Measurements from ENCODE around the gene AWAT2. TPM values are rescaled to one million over a fixed set of nuclear protein-coding genes. Genes with fewer than 3 reads are reported as not detected.

AWAT2 gene
- total and polyA plus RNA-seq, 9 donors = 0.10 TPM; not detected in 8

- H3K9me3 ChIP-seq = no peaks in the 10 kb centered on the region
These were observed 29.6 kb upstream of the AWAT2 start for GRCh38 chrX:70079297-70079696.

GRCh38 chrX:70066646-70067045, 16.9 kb upstream of the AWAT2 start:
- WGBS, 3 donors = 68 to 82% (median 74%) methylated on average over 7 of the region's 7 CpGs
- Histone ChIP-seq H3K4me3 (no peak overlapping the region), H3K27ac (no peak overlapping the region), H3K9me3 (no peaks in the 10 kb centered on the region), H3K36me3 (no peaks in the 10 kb centered on the region), H3K27me3 (no peaks in the 10 kb centered on the region), H3K4me1 (ENCODE audit: insufficient read depth) (no peaks in the 10 kb centered on the region)
- intact Hi-C loops (cut with DNase I) = no loop called here
- DNase-seq = no peak
- TF ChIP-seq CTCF (IDR thresholded peaks at IDR 0.05) (no peak), POLR2A (IDR thresholded peaks at IDR 0.05) (no peak), EP300 (IDR thresholded peaks at IDR 0.05) (no peak)

More at GRCh38 chrX:70079297-70079696, 29.6 kb upstream of the AWAT2 start:
- TF ChIP-seq CTCF (IDR thresholded peaks at IDR 0.05) = no peak
- TF ChIP-seq EP300 (IDR thresholded peaks at IDR 0.05) = no peak
- no peak for TF ChIP-seq POLR2A (IDR thresholded peaks at IDR 0.05)
- Histone ChIP-seq H3K4me1 (ENCODE audit: insufficient read depth) (no peaks in the 10 kb centered on the region), H3K36me3 (no peaks in the 10 kb centered on the region), H3K4me3 (no peak overlapping the region), H3K27ac (no peak overlapping the region), H3K27me3 (no peaks in the 10 kb centered on the region)
- intact Hi-C loops (cut with DNase I) = no loop called here
- no peak for DNase-seq
- 79 to 92% (median 83%) methylated on average over 5 of the region's 5 CpGs for WGBS, 3 donors

GRCh38 chrX:70062961-70063550, 13.3 kb upstream of the AWAT2 start:
- Histone ChIP-seq H3K4me3 (no peak overlapping the region), H3K36me3 (no peaks in the 10 kb centered on the region), H3K27me3 (peaks cover 3% of the 10 kb centered on the region), H3K9me3 (no peaks in the 10 kb centered on the region), H3K4me1 (ENCODE audit: insufficient read depth) (no peaks in the 10 kb centered on the region), H3K27ac (no peak overlapping the region)
- DNase-seq = no peak
- intact Hi-C loops (cut with DNase I) = no loop called here
- whole genome bisulfite sequencing, 3 donors = 81 to 90% (median 85%) methylated on average over 52 of the region's 52 CpGs
- TF ChIP-seq POLR2A (IDR thresholded peaks at IDR 0.05) (no peak), CTCF (IDR thresholded peaks at IDR 0.05) (no peak), EP300 (IDR thresholded peaks at IDR 0.05) (no peak)

- TF ChIP-seq EP300 (IDR thresholded peaks at IDR 0.05) (no peak), POLR2A (IDR thresholded peaks at IDR 0.05) (no peak), CTCF (IDR thresholded peaks at IDR 0.05) (no peak)
- Histone ChIP-seq H3K4me1 (ENCODE audit: insufficient read depth) (no peaks in the 10 kb centered on the region), H3K27ac (no peak within 1 kb of the TSS), H3K4me3 (no peak within 1 kb of the TSS), H3K9me3 (no peaks in the 10 kb centered on the region), H3K27me3 (peaks cover 3% of the 10 kb centered on the region), H3K36me3 (no peaks in the 10 kb centered on the region)
- intact Hi-C loops (cut with DNase I) = no loop called here
- DNase-seq = no peak
- 86 to 92% (median 91%) methylated on average over 14 of the region's 14 CpGs for WGBS, 3 donors
These were observed 12.3 kb upstream of the AWAT2 start, which contains the start of gene OTUD6A for GRCh38 chrX:70062076-70062475. OTUD6A (plus strand) TSS chrX:70062457; CDS start chrX:70062525, 68 bp downstream.

Data from ovary (tissue), 9 donors.